Measurements from ENCODE around the gene KY.

GRCh38 chr3:134605556-134605955 is 45.3 kb downstream of the KY start:
- no peak for TF ChIP-seq POLR2A (IDR thresholded peaks at IDR 0.05; ENCODE audit: low read length)
- no peak for TF ChIP-seq GATA1 (IDR thresholded peaks at IDR 0.05; ENCODE audit: low read depth, low read length)

Measured in erythroblast (primary cell).